Measurements from ENCODE around the gene TOR3A.

DNA sequence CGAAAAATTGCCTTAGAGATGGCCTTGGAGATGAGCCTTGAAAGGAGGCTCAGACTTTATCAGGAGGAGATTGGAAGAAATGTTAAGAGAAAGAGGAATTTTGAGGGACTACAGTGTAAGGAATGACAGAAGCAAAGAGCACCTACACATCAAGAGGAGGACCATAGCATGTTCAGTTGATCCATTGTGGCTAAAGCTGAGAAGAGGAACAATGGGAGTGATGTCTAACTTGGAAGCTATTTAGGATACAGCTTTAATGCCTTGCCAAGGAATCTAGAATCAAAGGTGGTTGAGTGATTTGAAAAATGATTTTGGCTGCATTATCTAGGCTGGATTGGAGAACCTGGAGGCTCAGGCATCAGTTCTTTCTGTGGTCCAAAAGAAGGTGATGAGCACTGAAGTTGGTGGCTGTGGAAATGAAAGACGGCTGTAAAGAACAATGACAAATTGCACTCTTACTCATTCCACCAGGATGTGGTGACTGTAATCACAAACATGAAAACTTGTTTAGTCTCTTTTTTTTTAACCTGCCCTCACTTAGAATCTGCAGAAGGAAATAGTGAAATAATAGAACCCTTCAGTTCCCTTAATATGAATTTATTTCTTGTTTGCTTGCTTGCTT, 44.9 kb upstream of the TOR3A start:
- TF ChIP-seq BHLHE40 (IDR thresholded peaks at IDR 0.05; ENCODE audit: borderline replicate concordance in 1 of 2, low read depth in 2 of 2, low read length in 1 of 2) (no peak), SP1 (IDR thresholded peaks at IDR 0.05; ENCODE audit: low read depth, low read length) (no peak)
